Activated CD4-positive, alpha-beta T cell treated with anti-CD3 and anti-CD28 coated beads, Interleukin-2, Interleukin-6, amounts not matched to agents 100 ng/mL and 50 ng/mL, durations not matched to agents 16 hours and 8 hours (primary cell): Measurements from ENCODE around the gene GCSAM.

ENCODE experiments used
- DNase-seq: peaks from one replicate; pipeline ENCODE4 v3.0.0-alpha.2; 2020

Gene GCSAM

DNA sequence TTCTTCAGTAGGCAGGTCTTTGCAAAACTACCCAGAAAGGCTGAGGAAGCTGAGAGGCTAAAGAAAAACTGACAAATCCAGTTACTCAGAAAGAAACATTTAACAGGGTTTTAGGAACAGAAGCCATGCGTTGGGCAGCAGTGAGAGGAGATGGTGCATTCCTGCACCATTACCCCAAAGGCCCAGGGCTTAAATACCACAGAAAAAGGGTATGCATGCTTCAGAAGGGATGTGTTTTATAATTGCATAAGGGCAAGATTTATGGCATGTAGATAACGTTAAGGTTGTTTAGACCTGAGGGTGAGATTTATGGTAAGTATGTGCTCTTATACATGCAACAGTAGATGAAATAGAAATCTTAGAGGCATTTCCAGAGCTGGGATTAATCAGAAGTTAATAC is 36.9 kb downstream of the GCSAM start:
- no peak for DNase-seq

- DNase-seq, result no peak
Measured at GRCh38 chr3:112095731-112096130, 37.3 kb downstream of the GCSAM start.

DNA sequence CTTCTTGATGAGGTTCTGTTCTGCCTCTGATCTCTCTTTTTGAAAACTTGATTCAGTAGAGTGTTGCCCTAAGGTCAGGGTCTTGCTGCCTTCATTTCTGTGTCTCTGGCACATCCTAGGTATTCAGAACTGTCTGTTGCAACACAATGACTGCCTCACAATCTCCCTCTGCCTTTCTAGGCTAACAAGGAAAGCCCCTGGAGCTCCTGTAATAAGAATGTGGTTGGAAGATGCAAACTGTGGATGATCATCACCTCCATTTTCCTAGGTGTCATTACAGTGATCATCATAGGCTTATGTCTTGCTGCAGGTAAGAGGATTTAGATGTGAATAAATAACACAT is 39.9 kb downstream of the GCSAM start:
- DNase-seq, result no peak

- no peak for DNase-seq
Measured at GRCh38 chr3:112092496-112093179, 40.4 kb downstream of the GCSAM start.

DNA sequence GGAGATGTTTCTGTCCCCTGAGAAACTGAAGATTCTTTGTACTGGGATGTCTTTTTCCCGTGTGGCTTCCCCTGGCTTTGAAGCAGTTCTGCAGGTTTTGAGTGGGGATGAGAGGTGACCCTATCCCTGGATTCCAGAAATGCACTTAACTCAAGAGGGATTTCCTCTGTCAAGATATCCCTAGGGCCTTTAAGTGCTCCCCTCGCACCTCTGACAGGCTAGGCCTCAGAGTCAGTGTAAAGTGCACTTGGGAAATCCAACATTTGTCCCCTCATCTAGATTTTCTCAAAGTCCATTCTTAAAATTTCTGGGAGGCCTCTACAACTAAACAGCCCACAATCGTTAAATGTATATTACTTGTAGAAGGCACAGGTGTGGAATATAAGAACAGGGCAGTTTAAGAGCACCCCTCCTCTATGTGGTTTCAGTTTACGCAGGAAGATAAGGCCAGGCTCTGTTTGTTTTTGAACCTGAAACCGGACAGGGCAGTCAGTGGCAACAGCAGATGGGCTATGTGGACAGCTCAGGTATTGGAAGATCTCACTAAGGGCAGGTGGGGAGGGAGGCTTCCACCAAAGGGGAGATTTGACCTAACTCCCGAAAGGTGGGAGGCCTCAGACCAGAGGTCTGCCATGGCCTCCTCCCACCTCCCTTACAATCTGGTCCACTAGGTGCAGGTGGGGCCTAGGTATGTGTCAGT is 42.0 kb downstream of the GCSAM start:
- DNase-seq, result no peak

- DNase-seq, result no peak
Measured at GRCh38 chr3:112089956-112090886, 42.8 kb downstream of the GCSAM start.

GRCh38 chr3:112088944-112089343 is 44.1 kb downstream of the GCSAM start:
- no peak for DNase-seq

GRCh38 chr3:112087746-112088145 is 45.3 kb downstream of the GCSAM start:
- DNase-seq, result no peak

DNA sequence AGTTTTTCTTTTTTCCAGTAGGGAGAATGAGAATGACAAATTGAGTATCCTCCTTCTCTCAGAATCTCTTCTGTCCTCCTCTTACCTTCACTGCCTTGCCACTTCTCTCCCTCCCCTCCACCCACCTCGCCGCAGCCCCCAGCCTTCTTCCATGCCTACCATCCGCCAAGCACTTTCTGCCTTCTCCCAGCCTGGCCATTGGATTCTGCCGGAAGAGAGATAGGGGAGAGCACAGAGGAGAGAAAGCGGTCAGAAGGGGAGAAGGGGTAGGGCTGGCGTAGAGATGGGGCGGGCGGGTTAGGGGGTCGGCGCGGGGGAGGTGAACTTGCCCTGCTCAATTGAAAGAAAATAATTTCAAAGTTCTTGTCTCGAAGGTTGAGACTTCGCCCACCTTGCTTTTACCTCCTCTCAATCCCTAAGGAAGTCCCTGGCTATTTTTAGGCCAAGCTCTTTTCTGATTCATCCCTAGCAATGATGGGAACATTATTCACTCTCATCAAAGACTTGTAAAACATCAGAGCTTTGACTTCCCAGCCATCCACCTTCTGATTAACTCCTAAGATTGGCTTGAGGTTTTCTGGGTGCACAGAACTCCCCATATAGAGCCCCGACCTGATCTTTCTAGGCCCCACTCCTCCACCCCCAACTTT is 46.0 kb downstream of the GCSAM start:
- no peak for DNase-seq

DNA sequence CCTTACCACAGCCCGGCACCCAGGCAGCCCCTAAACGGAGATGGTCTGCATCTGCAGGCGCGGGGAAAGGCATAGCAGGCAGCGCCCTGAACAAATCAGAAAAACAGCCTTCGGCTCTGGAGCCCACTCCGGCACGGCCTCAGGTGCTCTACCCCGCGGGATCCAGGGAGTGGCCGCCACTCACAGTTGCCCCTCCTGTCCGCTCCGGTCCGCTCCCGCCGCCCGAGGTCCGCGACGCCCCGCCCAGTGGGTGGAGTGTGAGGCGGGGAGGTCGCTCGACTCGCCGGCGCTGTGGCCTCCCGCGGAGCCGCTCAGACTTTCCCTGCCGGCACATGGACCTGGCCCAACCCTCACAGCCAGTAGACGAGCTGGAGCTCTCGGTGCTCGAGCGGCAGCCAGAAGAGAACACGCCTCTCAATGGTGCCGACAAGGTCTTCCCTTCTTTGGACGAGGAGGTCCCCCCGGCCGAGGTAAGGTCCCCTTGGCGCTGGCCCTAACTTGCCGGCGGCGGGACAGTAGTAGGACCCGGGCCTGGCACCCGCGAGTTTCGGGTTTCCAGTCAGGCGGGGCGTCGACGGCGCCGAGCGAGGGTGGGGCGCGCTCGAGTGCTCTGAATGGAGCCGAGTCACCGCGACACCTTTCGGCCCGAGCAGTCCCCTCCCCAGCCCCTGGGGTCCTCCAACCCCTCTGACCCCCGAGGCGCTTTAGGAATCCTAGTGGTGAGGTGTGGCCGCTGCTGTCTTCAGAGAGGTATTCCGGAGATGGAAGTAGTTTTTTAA is 46.8 kb downstream of the GCSAM start, which contains the start of gene C3orf52:
Gene C3orf52, plus strand, starts transcription at position 314 of the 779 bp plus-strand sequence. Its CDS starts 19 bp downstream, at position 333.
- DNase-seq, result peak; percentile 69

DNA sequence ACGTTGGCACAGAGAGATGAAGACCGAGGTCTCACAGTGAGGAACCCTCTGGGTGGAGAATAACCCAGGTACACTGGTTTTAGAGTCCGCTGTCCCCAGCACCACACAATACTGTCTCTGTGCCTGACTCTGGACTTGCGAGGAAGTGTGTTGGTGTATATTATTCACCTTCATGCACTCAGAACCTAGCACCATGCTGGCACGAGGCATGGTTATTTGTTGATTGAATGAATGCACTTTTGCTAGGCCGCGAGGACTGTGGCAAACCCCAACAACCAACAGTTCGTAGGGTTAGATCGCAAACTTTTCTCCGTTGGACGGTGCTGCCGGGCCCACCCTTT is 47.3 kb downstream of the GCSAM start:
- no peak for DNase-seq

- DNase-seq, result no peak
Measured at GRCh38 chr3:112084980-112085705, 47.9 kb downstream of the GCSAM start.

GRCh38 chr3:112083239-112083638 is 49.8 kb downstream of the GCSAM start:
- no peak for DNase-seq

DNA sequence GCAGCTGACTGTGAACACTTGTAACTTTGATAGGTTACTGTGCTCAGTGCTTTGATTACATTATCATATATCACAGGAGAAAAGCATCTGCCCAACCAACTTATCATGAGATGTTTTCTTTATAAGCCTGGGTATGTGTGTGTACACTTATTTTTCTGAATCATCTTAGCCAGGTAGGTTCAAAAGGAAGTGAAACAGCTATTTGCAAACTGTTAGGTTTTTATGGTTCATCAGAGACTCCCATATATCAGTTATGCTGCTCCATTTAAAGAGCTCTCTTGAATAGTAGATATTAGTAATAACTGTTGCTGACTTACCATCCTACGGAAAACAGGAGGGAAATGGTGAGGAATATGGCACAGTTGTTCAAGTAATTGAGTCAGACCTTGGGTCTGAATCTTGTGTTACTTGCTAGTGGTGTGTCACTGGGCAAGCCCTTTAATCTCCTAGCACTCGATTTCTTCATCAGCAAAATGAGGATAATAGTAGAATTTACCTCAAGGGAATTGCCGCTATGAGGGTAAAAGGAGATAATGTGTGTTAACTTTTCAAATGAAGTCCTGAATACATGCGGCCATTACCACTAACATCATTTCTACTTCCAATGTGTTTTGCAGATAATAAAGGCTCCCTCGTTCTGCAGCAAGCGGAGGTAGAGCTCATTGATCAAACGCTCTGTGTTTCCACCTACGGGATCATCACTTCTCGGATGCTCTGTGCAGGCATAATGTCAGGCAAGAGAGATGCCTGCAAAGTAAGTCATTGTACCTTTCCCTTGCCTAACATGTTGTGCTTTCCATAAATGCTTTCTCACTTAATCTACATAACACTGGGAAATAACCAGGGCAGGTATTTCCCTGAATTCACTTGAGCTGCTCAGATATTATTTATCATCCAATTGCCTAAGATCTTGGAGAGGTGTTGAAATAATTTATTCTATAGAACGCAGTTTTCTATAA is 54.6 kb downstream of the GCSAM start:
- no peak for DNase-seq

DNA sequence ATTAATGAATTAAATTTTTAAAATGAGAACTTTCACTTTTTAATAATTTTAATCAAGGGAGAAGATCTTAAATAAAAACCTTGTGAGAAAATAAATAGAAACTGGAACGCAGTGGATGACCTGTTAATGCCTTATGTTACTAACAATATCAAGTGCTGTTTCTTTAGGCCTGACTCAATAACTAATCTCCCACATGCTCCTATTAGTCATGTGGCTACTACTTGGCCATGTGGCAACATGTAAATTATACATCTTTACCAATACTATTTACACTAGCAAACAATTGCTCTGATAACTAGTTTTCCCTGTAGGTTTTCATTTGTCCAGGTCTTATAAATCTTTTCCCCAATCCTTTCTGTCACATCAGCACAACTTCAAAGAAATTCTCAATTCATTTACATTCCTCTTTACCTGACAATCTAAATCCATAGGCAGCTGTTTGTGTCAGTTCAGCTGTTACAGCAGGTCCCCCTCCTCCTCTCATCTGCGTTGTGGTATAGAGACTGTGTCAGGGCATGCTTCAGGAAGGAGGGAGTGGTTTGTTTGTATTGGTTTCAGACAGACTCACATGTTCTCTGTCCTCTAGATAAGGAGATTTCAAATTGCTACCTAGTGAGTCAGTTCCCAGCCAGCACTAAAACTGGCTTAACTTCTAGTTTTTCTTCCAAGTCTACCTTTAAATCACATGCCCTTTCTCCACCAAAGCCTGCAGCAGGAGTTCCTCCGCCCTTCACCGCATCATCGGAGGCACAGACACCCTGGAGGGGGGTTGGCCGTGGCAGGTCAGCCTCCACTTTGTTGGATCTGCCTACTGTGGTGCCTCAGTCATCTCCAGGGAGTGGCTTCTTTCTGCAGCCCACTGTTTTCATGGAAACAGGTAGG is 58.2 kb downstream of the GCSAM start:
- peak; percentile 32 for DNase-seq

GRCh38 chr3:112074006-112074405 is 59.0 kb downstream of the GCSAM start:
- no peak for DNase-seq

DNA sequence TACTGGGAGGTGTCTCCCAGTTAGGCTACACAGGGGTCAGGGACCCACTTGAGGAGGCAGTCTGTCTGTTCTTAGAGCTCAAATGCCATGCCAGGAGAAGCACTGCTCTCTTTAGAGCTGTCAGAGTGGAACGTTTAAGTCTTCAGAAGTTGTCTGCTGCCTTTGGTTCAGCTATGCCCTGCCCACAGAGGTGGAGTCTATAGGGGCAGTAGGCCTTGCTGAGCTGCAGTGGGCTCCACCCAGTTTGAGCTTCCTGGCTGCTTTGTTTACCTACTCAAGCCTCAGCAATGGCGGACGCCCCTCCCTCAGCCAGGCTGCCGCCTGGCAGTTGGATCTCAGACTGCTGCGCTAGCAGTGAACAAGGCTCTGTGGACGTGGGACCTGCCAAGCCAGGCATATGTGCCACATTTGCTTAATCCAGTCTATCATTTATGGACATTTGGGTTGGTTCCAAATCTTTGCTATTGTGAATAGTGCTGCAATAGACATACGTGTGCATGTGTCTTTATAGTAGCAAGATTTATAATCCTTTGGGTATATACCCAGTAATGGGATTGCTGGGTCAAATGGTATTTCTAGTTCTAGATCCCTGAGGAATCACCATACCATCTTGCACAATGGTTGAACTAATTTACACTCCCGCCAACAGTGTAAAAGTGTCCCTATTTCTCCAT is 60.5 kb downstream of the GCSAM start:
- peak; percentile 35 for DNase-seq
